ENCODE data around the gene TSPAN9.

TSPAN9 gene

DNA sequence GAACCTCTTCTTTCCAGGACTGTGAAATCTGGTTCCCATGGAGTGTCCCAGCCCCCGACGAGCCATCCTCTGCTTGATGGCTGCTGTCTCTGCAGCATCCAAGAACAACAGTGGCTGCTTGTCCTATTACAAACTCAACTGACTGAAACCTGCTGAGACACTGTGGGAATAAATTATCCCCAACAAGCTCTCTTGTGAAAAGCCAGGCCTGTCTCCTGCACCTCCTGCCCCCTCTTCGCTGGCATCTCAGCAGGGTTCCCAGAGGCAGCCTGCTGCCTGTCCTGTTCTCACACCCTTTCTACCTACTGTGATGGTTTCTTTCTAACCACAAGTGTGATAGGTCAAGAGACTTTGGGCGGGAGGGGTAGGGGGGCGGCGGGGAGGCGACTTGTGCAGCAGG, 180.2 kb downstream of the TSPAN9 start:
- DNase-seq = no peak

GRCh38 chr12:3259973-3260372, 182.8 kb downstream of the TSPAN9 start:
- DNase-seq = no peak

DNA sequence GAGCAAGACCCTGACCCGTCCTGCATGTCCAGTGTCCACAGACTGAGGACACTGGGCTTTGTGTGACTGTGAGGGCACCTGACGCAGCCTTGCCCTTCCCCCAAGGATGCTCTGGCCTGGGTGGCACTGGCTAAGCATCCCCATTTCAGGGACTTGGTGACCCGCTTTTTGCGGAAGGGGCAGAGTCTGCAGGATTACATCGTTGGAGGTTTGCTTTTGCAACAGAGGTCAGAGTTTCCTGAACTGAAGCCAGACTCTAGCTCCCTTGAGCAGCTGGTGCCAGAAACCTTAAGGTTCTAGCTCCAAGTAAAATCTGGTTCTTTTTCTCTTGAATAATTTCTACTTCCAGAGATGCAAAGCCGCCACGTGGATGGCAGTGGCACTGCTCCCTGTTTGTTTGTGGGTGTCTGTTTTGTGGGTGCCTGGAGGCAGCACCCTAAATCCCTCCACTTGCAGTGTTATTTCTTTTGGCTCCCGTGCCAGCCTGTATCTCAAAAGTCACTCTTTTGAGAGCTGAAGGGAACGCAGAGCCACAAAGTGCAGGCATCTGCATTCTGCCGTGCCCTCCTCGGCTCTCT, 184.7 kb downstream of the TSPAN9 start:
- DNase-seq = no peak

- no peak for DNase-seq
These were observed 185.3 kb downstream of the TSPAN9 start for GRCh38 chr12:3262470-3262869.

DNA sequence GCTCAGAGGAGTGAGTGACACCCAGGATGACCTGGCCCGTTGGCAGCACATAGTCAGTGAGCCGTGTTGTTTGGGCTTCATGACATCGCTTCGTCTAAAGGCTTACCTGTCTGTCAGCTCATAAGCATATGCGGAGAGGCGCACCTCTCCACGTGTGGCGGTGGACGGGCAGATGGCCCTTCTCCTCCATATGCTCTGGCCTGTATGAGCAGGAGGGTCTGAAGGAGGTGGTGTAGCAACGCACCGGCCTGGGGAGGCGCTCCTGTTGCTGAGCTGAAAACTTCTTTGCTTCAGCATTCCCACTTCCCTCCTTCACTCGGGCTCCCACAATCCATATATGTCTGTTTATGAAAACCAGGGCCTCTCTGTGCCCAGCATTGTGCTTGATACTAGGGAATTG, 186.1 kb downstream of the TSPAN9 start:
- DNase-seq = no peak

- no peak for DNase-seq
These were observed 187.1 kb downstream of the TSPAN9 start for GRCh38 chr12:3263939-3264922.

- DNase-seq = no peak
These were observed 188.2 kb downstream of the TSPAN9 start for GRCh38 chr12:3265406-3265805.

DNA sequence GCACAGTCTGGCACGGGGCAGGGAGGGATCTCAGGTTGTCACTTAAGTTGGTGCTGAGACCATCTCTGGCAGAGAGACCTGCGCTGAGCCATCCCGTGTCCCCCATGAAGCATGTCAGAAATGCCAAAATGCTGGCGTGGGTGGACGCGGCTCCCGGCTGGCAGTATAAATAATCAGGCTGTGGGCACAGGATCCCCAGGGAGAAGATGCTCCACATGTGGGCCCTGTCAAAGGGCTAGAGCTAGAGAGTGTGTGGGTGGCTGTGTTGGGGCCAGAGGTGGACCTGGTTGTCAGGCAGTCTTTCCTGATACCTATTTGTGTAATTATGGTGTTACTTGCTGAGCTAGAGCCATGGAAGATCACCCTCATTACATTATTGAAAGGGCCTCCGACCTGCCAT, 189.5 kb downstream of the TSPAN9 start:
- no peak for DNase-seq

GRCh38 chr12:3267690-3268089, 190.5 kb downstream of the TSPAN9 start:
- DNase-seq = no peak

GRCh38 chr12:3269594-3269993, 192.4 kb downstream of the TSPAN9 start:
- DNase-seq = no peak

- no peak for DNase-seq
These were observed 194.0 kb downstream of the TSPAN9 start for GRCh38 chr12:3271146-3271545.

- DNase-seq = no peak
These were observed 194.5 kb downstream of the TSPAN9 start for GRCh38 chr12:3271639-3272038.

- DNase-seq = no peak
These were observed 195.8 kb downstream of the TSPAN9 start for GRCh38 chr12:3272958-3273357.

DNA sequence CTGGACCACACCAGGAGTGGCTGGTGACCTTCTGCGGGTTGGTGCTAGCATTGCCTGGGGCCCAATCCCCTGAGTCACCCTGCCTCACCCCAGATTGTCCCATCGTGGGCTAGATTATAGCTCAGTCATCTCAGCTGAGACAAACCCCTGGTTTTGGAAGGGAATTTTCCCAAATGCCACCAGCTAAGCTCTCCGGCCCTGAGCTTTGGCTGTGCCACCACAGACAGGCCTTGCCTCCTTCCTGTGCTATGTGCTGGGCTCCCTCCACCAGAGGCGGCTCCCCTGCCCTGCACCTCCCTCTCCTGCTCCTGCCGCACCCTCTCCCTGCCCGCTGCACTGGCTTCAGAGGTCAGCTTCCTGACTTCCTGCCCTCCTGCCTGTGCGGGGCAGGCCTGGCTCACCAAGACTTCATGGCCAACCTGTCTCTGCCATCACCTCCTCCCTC, 196.3 kb downstream of the TSPAN9 start:
- DNase-seq = no peak

- no peak for DNase-seq
These were observed 197.5 kb downstream of the TSPAN9 start for GRCh38 chr12:3274664-3275063.

DNA sequence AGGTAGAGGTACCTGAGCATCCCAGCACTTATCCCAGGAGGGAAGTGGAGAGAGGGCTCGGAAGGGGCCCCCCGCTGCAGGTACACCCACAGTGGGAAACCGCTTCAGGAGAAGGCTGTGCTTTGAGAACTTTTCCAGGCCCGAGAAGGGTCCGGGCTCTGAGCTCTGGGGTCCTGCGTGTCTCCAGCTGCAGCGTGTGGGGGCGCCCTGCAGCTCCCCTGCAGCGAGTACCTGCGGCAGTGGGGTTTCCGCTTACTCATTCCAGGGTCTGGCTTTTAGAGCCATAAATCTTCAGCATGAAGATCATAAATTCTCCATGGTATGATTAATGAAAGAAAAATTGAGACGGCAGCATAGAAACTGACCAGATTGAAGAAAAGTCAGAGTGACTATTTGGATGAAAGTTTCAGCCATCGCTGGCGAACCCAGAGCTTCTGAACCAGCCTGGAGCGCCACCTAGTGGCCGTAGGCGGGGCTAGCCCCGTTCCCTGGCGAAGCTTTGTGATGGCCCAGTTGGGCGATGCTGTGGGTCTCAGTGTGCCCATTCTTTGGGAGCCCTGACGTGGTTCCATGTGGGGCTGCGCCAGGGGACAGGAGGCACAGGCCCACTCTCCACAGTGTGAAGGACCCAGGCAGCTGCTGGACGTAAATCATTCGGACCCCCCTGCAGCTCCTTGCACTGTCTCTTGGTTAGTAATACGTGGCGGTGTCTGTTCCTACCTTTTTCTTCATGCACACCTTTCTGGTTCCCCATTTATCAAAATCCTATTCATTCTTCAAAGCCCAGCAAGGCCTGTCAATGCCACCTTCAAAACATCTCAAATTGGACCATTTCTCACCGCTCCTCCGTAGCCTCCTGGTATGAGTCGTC, 198.2 kb downstream of the TSPAN9 start:
- DNase-seq = peak; percentile 14

GRCh38 chr12:3276226-3276625, 199.0 kb downstream of the TSPAN9 start:
- DNase-seq = no peak

GRCh38 chr12:3277306-3277943, 200.2 kb downstream of the TSPAN9 start:
- DNase-seq = no peak

DNA sequence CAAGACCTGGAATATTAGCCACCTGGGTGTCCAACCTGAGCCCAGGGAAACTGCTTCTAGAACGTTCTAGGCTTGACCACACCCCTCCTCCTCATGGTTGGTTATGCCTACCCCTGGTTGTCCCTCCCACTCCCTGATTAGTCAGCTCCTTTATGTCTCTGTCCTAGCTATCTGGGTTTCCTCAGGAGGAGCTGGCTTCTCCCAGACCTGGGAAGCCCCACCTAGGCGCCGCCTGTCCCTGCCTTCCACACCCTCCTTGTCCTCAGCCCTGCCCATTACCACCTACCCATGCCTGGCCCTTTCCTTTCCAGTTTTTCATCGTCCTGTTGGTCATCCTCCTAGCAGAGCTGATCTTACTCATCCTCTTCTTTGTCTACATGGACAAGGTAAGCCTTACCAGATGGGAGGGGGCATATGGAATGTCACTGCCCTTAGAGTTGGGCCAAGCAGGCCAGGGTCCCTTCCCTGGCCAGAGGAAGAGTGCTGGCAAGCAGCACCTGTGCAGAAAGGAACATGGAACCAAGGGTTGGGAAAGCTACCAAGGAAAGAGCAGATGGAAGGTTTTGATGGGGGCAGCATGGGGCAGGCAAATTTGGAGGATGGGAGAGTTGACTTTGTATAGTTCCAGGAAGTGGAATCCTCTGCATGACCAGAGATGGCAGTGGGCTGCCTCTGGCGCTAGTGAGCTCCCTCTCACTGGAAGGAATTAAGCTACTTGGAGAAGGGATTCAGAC, 201.7 kb downstream of the TSPAN9 start:
- DNase-seq = no peak

GRCh38 chr12:3279415-3279780, 202.2 kb downstream of the TSPAN9 start:
- DNase-seq = no peak

- no peak for DNase-seq
These were observed 202.7 kb downstream of the TSPAN9 start for GRCh38 chr12:3279832-3280231.

DNA sequence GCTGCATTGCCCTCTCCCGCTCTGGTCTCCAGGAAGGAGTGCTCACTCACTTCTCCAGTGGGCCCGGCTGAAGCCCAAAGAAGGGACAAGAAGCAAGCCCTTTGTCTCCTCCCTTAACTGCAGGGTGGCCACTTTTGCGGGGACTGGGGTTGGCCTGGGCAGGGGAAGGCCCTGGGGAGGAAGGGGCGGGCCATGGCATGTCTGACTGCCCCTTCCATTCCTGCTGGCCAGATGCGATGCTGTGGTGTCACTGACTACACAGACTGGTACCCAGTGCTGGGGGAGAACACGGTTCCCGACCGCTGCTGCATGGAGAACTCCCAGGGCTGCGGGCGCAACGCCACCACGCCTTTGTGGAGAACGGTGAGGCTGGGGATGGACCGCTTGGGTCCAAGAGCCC, 203.8 kb downstream of the TSPAN9 start:
- DNase-seq = no peak

Data from GDM1 (cell line).